Breast epithelium (tissue), 4 donors: Measurements from ENCODE around the gene KRTAP11-1. TPM values are rescaled to one million over a fixed set of nuclear protein-coding genes. Genes with fewer than 3 reads are reported as not detected.

Experiments used
- DNase-seq, 2 donors: peaks; one replicate each; pipeline ENCODE4 v3.0.0-alpha.2; 2019; ENCODE audit warnings: low spot score in 2 of 2
- H3K27ac ChIP-seq, 2 donors: fragments of 200-600 bp; sonication (generic) in 1 of 2; one replicate each; pipeline ENCODE4 v1.5.1; 2016 to 2019; ENCODE audit warnings: mild to moderate bottlenecking in 1 of 2
- H3K27me3 ChIP-seq, 2 donors: fragments of 200-600 bp; sonication (generic) in 1 of 2; one replicate each; pipeline versions ENCODE4 v1.5.1 to v1.6.0; 2017 to 2019; ENCODE audit warnings: control low read depth in 1 of 2, mild to moderate bottlenecking in 1 of 2
- H3K36me3 ChIP-seq: fragments of 200-600 bp; one replicate; pipeline ENCODE4 v1.5.1; 2019
- H3K4me1 ChIP-seq, 2 donors: fragments of 200-600 bp; sonication (generic); one replicate each; pipeline ENCODE4 v1.5.1; 2016 to 2019; ENCODE audit warnings: control low read depth in 1 of 2
- H3K4me3 ChIP-seq, 3 donors: fragments of 200-600 bp; sonication (generic); 1 replicate in 2 of 3; 2 replicates in 1 of 3; pipeline ENCODE4 v1.5.1; 2016 to 2019; ENCODE audit warnings: mild to moderate bottlenecking in 3 of 3, moderate library complexity in 2 of 3
- H3K9me3 ChIP-seq, 2 donors: fragments of 200-600 bp; sonication (generic) in 1 of 2; one replicate each; pipeline ENCODE4 v1.5.1; 2016 to 2019; ENCODE audit warnings: control low read depth in 1 of 2
- CTCF ChIP-seq, 3 donors: fragments of 450-650 bp; IDR thresholded peaks; one replicate each; pipeline ENCODE4 v1.5.1; 2016 to 2017; ENCODE audit warnings: antibody characterized with exemption in 3 of 3, mild to moderate bottlenecking in 3 of 3, moderate library complexity in 3 of 3
- POLR2A ChIP-seq: fragments of 450-650 bp; IDR thresholded peaks from one replicate; pipeline ENCODE4 v1.6.1; 2016; ENCODE audit warnings: antibody characterized with exemption, mild to moderate bottlenecking, moderate library complexity
- POLR2AphosphoS5 ChIP-seq, 3 donors: sonication (generic); formaldehyde crosslinking; IDR thresholded peaks; one replicate each; pipeline ENCODE4 v1.6.1; 2017; ENCODE audit warnings: antibody characterized with exemption in 3 of 3
- intact Hi-C: fragments of 100-400 bp; cut with DNase I; formaldehyde crosslinking; loops from one replicate; pipeline ENCODE4 v1.15.1; 2023; ENCODE audit warnings: low total_unique reads
- total RNA-seq, 3 donors: library from RNA; depleted of rRNA; stranded (reverse); fragments of >200 nt; gene quantifications; one replicate each; pipeline ENCODE4 v1.1.0, GENCODE V29; 2016

KRTAP11-1 gene
- total RNA-seq, 3 donors from 2014 or later: not detected

GRCh38 chr21:30839304-30839703 is 42.1 kb downstream of the KRTAP11-1 start:
- Histone ChIP-seq H3K9me3 (no peaks in the 10 kb centered on the region), H3K27me3 (no peaks in the 10 kb centered on the region), H3K27ac (no peak overlapping the region), H3K4me1 (no peaks in the 10 kb centered on the region), H3K4me3 (no peak overlapping the region), H3K36me3 (no peaks in the 10 kb centered on the region)
- DNase-seq: no peak
- intact Hi-C loops: no loop called here
- no peak for TF ChIP-seq CTCF (IDR thresholded peaks at IDR 0.05)
- TF ChIP-seq POLR2A: no peak
- TF ChIP-seq POLR2AphosphoS5 (IDR thresholded peaks at IDR 0.05): no peak

- Histone ChIP-seq H3K36me3 (no peaks in the 10 kb centered on the region), H3K9me3 (no peaks in the 10 kb centered on the region), H3K27me3 (no peaks in the 10 kb centered on the region), H3K4me1 (no peaks in the 10 kb centered on the region), H3K4me3 (no peak overlapping the region), H3K27ac (no peak overlapping the region)
- intact Hi-C loops: no loop called here
- no peak for DNase-seq
- TF ChIP-seq POLR2A (no peak), CTCF (IDR thresholded peaks at IDR 0.05) (no peak), POLR2AphosphoS5 (IDR thresholded peaks at IDR 0.05) (no peak)
These were observed 42.8 kb downstream of the KRTAP11-1 start for GRCh38 chr21:30838536-30838935.

- intact Hi-C loops: no loop called here
- no peak for TF ChIP-seq POLR2AphosphoS5 (IDR thresholded peaks at IDR 0.05)
- H3K4me1 ChIP-seq: no peaks in the 10 kb centered on the region
- H3K4me3 ChIP-seq: no peak overlapping the region
- peaks cover 0 to 9% of the 10 kb centered on the region in 2 donors for H3K9me3 ChIP-seq
- no peak overlapping the region for H3K27ac ChIP-seq
- H3K36me3 ChIP-seq: no peaks in the 10 kb centered on the region
- no peaks in the 10 kb centered on the region for H3K27me3 ChIP-seq
- DNase-seq: no peak
These were observed 50.1 kb downstream of the KRTAP11-1 start for GRCh38 chr21:30831194-30831765.

Other genes starting within 250 kb of the KRTAP11-1 start
- not detected for gene KRTAP20-2, start 246.4 kb downstream of the KRTAP11-1 start, total RNA-seq
- gene KRTAP20-3, start 238.7 kb downstream of the KRTAP11-1 start, total RNA-seq: not detected
- not detected for gene KRTAP21-3, start 162.8 kb downstream of the KRTAP11-1 start, total RNA-seq
- gene KRTAP21-2, start 134.3 kb downstream of the KRTAP11-1 start, total RNA-seq: not detected
- not detected for gene KRTAP21-1, start 126.2 kb downstream of the KRTAP11-1 start, total RNA-seq
- gene KRTAP8-1, start 68.3 kb downstream of the KRTAP11-1 start, total RNA-seq: not detected
- not detected for gene KRTAP7-1, start 51.8 kb downstream of the KRTAP11-1 start, total RNA-seq
- not detected for gene KRTAP19-8, start 156.9 kb upstream of the KRTAP11-1 start, total RNA-seq